Hematopoietic multipotent progenitor cell (in vitro differentiated cells): Measurements from ENCODE around the gene HBEGF. TPM values are rescaled to one million over a fixed set of nuclear protein-coding genes. Genes with fewer than 3 reads are reported as not detected.
A peak's percentile ranks its signal among the peaks of the same experiment; 100 is the strongest.
"Not testable (repeated sequence)": the region's sequence is repeated elsewhere in the genome, so short reads cannot be mapped to it uniquely, and the experiment has no call there.

Source experiments
- DNase-seq, 3 donors: peaks; one replicate each; pipeline ENCODE4 v3.0.0-alpha.2; 2011 to 2015; ENCODE audit warnings: low read depth in 2 of 3, low spot score in 2 of 3
- total RNA-seq: library from RNA; depleted of rRNA; stranded (reverse); fragments of >200 nt; gene quantifications from one replicate; pipeline ENCODE4 v1.2.3, GENCODE V29; 2012

Gene HBEGF
- total RNA-seq, 1 donor = 3.0 TPM

DNA sequence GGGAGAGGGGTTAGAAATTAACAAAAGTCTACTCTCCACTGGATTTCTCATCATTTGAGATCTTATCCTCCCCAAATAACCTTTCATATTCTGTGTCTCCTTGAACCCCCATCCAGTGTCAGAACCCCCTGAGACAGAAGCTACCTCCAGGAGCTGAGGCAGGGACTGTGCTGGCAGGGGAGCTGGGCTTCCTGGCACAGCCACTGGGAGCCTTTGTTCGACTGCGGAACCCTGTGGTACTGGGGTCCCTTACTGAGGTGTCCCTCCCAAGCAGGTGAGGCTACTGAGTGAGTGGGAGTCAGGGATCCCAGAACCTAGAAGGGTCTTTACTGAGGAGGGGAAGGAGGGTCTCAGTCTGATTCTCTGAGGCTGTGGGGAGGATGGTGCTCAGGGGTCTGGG, 15.5 kb upstream of the HBEGF start:
- no peak for DNase-seq

- no peak for DNase-seq
Observed at GRCh38 chr5:140360681-140361479, 14.5 kb upstream of the HBEGF start.

- DNase-seq = no peak
Observed at GRCh38 chr5:140360101-140360500, 13.7 kb upstream of the HBEGF start, which contains the start of gene SLC4A9. SLC4A9 (plus strand) TSS chr5:140360194; CDS start chr5:140360237, 43 bp downstream.

DNA sequence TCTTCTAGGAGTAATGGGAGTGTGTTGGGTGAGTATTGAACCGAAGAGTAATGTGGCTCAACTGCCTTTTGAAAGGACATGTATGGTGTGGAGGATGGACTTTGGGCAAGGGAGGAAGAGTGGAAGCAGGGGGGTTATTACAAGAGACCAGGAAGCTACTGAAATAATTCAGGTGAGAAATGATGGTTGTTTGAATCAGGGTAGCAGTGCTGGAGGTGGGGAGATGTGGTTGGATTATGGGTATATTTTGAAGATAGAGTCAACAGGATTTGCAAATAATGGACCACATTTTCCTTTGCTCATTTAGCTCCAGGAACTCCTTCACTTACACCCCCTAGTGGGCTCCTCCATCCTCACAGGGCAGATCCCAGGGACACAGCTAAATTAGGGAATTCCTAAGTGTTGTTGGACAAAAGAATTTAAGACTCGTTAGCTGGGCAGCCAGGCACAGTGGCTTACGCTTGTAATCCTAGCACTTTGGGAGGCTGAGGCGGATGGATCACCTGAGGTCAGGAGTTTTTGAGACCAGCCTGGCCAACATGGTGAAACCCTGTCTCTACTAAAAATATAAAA, 12.4 kb upstream of the HBEGF start:
- DNase-seq = no peak

DNA sequence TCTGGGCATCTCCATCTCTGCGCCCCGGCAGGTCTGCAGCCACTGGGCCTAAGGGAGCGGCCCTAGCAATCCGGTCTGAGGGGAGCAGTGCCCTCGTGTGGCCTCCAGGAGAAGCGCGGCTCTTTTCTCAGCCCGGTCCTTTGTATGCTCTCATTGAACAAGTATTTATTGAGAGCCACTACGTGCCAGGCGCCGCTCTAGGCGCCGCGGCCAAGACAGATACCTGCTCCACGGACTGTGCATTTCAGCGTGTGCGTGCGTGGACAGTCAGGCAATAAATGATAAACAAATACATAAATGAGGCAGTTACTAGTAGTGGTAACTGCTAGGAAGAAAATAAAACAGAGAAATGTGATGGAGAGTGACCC, 11.3 kb upstream of the HBEGF start:
- DNase-seq = peak; percentile 53 to 84 (median 69)

DNA sequence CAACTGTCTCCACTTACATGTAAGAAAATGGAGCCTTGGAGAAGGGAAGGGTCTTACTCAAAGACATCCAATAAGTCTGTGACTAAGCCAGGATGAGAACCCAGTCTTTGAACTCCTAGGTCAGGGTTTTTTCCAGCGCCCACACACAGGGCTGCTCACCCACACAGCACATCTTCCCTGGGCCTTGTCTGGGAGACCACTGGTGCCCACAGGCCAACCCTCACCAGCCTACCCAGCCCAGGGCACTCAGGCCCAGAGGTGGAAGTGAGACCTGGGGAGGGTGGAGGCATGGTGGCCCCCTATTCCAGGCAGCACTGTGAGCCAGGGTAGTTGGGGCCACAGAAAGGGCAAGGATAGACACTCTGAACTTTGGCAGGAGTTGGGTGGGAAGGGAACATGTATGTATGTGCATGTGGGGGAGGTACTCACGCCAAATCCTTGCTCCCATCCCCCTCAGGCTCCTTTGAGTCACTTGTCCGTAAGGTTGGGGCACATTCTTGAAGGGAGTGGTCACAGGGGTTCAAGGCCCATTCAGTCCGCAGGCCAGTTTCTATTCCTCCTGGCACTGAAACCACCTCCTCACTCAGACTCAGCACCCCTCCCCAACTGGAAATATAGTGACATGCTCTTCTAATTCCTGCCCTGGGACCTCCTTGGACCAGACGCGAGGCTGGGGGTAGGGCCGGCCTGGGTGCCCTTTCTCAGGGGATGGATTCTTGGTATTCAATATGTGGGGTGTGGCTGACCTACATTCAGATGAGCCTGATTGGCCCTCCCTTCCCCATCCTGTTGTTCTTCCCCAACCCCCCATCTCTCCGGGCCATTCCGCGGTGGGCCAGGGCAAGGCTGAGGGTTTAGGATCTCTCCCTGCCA, 10.7 kb upstream of the HBEGF start:
- no peak for DNase-seq

GRCh38 chr5:140355546-140355945, 9.1 kb upstream of the HBEGF start:
- no peak for DNase-seq

DNA sequence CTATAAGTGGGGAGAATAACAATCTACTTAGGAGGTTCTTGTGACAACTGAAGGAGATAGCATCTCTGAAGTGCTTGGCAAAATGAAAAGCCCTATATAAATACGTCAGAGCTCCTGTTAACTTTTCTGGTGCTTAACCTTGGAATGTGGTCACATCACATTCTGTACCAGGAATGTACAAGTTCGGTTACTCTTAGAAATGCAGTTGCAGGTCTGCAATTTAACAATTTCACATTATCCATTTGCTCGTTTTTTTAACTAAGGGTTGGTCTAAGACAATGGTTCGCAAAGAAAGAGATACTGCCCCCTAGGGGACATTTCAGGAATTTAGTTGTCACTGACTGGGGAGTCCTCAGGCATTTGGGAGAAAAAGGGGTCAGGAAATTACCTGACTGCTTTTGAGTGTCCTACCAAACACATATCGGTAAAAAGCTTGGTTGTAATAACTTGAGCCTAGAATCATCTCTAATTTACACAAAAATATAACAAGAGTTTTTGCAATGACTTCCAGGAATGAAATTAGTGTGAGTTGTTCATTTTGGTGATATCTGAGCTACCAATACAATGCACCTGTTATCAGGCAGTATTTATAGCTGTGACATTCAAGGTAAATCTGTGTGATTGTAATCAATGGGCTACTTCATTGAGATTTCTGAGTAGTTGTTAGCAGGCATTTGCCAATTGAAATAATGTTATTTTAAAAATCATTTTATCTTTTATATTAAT, 5.4 kb upstream of the HBEGF start:
- DNase-seq = peak; percentile 57 to 88 (median 64)

DNA sequence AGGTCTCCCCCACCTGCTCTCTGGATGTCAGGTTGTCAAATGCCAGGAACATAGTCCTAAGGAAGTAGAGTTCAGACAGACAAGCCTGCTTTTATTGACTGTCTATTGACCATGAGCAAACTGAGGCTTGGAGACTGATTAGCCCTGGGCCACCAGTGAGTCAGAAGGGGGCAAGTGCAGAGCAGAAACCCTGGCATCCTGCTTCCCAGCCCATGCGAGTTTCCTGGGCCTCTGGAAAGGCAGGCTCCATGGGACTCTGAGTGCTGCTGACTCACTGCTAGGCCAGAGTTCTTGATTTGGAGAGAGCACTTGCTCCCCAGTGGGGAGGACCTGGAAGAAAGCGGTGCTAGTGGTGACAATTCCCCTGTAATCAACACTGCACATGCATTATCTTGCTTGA, 2.8 kb upstream of the HBEGF start:
- no peak for DNase-seq

DNA sequence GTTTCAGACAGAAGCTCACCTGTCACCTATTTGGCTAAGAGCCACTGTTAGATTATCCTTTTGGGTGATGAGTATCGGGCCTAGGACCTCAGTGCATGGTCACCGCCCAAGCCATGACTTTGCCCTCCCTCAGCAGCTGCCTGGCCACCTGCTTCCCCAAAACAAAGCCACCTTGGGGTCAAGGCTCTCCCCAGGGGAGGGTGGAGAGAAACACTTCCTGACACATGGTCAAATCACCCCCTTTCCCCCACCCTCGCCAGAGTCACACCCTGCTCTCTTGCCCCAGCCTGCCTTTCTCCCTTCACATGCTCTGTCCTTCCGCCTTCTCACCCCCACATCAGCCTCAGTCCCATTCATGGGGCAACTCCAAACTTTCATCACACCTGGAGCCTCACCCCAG, 1.7 kb upstream of the HBEGF start:
- no peak for DNase-seq

GRCh38 chr5:140347360-140347759, 957 bp upstream of the HBEGF start:
- no peak for DNase-seq

DNA sequence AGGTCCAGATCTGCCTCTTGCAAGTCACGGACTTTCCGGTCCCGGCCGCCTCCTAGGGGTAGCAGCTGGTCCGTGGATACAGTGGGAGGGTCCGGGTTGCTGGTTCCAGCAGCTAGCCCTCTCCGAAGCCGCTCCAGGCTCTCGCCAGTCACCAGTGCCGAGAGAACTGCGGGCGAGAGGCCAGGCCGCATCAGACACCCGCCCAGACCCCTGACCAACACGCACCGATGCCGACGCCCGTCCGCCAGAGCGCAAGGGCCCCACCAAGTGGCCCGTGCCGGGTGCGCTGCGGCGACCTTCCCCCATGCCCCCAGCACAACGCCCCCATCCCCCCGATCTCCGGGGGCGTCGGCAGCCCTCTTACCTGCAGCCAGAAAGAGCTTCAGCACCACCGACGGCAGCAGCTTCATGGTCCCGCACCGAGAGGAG, 470 bp downstream of the HBEGF start:
- peak in 1 of 3 donors; percentile 38 for DNase-seq

DNA sequence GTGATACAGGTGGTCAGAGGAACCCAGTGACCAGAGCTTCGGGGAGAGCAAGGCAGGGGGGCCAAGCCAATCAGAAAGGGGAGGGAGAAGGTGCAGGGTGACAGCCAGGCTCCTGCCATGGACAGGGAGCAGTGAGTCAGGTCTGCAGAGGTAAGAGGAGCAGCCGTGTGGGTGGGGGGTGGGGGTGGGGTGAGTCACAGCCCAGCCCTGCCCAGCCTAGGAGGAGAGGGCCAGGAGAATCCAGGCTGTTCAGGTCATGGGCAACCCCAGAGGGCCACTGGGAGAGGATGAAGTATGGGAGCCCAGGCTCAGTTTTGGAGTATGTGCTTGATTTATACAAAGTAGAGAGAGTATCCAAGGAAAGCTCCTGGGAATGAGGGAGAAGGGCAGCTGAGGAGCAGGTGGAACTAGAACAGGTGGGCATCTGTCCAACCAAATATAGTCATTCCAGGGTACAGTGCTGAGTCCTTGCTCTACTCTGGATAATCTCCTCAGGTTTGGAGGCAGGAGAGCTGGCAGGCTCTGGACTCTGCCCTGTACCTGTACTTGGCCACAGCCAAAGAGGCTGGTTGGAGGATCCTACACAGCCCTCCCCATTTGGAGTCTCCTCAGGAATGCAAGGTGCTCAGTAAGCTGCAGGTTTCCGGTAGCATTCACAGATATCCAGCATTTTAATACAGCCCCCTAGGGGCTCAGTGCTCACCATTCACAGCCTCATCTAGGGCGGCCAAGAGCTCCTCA, 1.6 kb downstream of the HBEGF start:
- no peak for DNase-seq

DNA sequence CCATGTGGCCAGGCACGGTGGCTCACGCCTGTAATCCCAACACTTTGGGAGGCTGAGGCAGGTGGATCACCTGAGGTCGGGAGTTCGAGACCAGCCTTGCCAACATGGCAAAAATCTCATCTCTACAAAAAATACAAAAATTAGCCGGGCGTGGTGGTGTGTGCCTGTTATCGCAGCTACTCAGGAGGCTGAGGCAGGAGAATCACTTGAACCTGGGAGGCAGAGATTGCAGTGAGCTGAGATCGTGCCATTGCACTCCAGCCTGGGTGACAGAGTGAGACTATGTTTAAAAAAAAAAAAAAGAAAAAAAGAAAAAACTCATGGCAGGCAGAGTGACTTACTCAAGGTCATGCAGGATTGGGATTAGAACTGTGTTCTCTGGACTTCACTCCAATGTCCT, 2.6 kb downstream of the HBEGF start:
- not testable (repeated sequence) for DNase-seq

DNA sequence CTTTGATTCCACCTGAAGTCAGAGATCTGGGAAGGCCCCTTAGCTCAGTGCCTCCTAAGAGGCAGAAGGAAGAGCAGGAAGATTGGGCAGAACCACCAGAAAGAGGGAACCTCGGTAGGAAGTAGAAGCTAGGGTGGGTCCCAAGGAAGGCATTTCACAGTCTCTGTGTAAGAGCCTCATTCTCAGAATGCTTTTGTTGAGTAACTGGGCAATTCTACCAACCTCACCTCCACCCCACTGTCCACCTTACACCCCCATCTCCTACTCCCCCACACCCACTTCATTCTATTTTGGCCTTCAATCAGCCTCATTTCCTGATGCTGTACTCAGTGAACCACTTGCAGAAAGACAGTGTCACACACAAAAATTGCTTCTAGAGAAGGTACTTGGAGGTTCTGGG, 3.5 kb downstream of the HBEGF start:
- DNase-seq = no peak

GRCh38 chr5:140342287-140342686, 4.1 kb downstream of the HBEGF start:
- peak in 2 of 3 donors; percentile 41 to 58 for DNase-seq

DNA sequence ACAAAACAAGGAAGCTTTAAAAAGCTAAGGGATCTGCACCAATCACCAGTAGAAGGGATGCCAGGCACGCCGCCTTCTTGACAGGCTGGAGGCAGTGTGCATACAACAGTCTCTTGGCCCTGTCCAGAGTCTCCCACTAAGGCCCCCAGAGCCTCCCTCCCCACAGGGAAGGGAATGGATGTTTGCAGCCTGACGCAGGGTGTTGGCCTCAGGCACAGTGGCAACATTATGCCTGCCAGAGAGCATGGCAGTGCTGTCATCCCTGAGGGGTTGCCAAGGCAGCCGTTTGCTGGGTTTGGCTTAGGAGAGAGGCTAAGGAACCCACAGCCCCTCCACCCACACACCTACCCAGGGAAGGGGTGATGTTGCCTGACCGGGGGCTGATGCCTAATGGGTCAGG, 4.8 kb downstream of the HBEGF start:
- DNase-seq = no peak

DNA sequence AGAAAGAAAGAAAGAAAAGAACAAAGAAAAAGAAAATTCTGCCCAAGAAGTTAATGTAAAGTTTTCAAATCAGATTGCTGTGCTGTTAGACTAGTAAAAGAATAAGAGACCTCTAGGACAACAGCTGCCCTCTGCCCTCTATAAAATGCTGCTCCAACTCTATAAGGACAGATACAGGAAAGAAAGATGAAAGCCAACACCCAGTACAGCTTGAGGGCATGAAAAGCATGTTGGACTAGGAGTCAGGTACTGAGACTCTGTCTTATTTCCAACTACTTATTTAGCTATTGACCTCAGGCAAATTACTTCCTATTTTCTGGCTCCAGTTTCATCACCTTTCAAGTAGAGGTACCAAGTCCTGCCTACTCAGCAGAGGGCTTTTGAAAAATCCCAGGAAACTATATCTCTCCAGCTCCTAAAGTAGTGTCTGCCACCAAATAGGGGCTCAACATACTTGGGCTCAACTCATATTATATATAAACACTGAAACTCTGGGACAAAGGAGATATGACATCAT, 5.7 kb downstream of the HBEGF start:
- DNase-seq = no peak

- DNase-seq = no peak
Observed at GRCh38 chr5:140339636-140340035, 6.8 kb downstream of the HBEGF start.

DNA sequence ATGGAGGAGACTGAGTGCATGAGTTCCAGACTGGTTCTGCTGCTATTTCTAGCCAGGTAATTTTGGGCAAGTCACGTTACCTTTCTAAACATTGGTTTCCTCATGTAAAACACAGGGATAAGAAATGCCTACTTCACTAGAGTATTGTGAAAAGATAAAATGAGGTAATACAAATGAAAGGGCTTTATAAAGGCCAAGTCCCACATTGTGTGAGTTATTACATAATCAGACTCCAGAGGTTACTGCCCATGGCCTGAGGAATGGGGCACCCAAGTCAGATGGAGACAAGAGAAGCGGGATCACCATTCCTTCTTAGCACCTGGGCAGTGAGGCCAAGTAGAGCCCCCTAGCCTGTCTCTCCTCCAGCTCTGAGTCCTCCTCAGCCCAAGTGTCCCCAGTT, 7.5 kb downstream of the HBEGF start:
- DNase-seq = no peak
